ENCODE data around the gene EYA4. TPM values are rescaled to one million over a fixed set of nuclear protein-coding genes. Genes with fewer than 3 reads are reported as not detected.
A peak's percentile ranks its signal among the peaks of the same experiment; 100 is the strongest.

The EYA4 gene
- total RNA-seq, 1 donor from 2014 or later = 21.4 TPM

- Mint-ChIP-seq H3K36me3 (peaks cover 11% of the 10 kb centered on the region), H3K9me3 (no peaks in the 10 kb centered on the region), H3K27me3 (ENCODE audit: low read depth) (no peaks in the 10 kb centered on the region), H3K4me3 (no peak overlapping the region), H3K4me1 (peaks cover 58% of the 10 kb centered on the region), H3K27ac (peak overlapping the region; percentile 90)
- peak in 1 of 2 experiments; percentile 46 for DNase-seq (ENCODE audit: low spot score in 2 of 2, unreplicated experiment in 2 of 2)
- no peak for TF ChIP-seq CTCF (IDR thresholded peaks at IDR 0.05; ENCODE audit: unreplicated experiment)
Measured at GRCh38 chr6:133502441-133503335, 261.5 kb downstream of the EYA4 start.

DNA sequence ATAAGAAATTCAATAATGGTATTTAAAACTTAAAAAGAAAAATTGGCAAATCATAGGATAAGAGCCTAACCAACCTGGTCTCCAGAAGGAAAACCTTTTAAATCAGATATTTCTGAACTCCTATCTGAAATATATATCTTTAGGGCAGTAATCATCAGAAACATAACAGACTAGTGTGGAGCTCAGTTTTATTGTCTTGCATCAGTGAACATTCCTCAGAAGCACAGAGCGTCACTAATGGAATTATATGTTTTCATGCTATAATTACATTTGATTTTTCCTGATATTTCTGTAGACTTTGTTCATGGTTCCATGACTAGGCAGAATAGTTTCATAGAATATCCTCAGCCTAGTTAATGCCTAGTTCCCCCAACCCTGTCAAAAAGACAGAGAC, 262.2 kb downstream of the EYA4 start:
- DNase-seq (ENCODE audit: low spot score in 2 of 2, unreplicated experiment in 2 of 2) = no peak
- peak overlapping the region; percentile 90 for H3K27ac Mint-ChIP-seq
- TF ChIP-seq CTCF (IDR thresholded peaks at IDR 0.05; ENCODE audit: unreplicated experiment) = no peak

GRCh38 chr6:133504158-133504557, 263.0 kb downstream of the EYA4 start:
- Mint-ChIP-seq H3K4me3 (no peak overlapping the region), H3K36me3 (peaks cover 11% of the 10 kb centered on the region), H3K4me1 (peaks cover 63% of the 10 kb centered on the region), H3K9me3 (no peaks in the 10 kb centered on the region), H3K27me3 (ENCODE audit: low read depth) (no peaks in the 10 kb centered on the region), H3K27ac (peak overlapping the region; percentile 88)
- DNase-seq (ENCODE audit: low spot score in 2 of 2, unreplicated experiment in 2 of 2) = no peak
- TF ChIP-seq CTCF (IDR thresholded peaks at IDR 0.05; ENCODE audit: unreplicated experiment) = no peak

More for the DNA sequence above, 262.2 kb downstream of the EYA4 start:
- Mint-ChIP-seq H3K27me3 (ENCODE audit: low read depth) (no peaks in the 10 kb centered on the region), H3K4me1 (peaks cover 56% of the 10 kb centered on the region), H3K9me3 (no peaks in the 10 kb centered on the region), H3K36me3 (peaks cover 11% of the 10 kb centered on the region), H3K4me3 (no peak overlapping the region)

GRCh38 chr6:133504761-133505160, 263.6 kb downstream of the EYA4 start:
- H3K27me3 Mint-ChIP-seq (ENCODE audit: low read depth) = no peaks in the 10 kb centered on the region
- H3K27ac Mint-ChIP-seq = peak overlapping the region; percentile 88
- no peak for DNase-seq (ENCODE audit: low spot score in 2 of 2, unreplicated experiment in 2 of 2)
- peaks cover 67% of the 10 kb centered on the region for H3K4me1 Mint-ChIP-seq
- H3K4me3 Mint-ChIP-seq = no peak overlapping the region
- no peak for TF ChIP-seq CTCF (IDR thresholded peaks at IDR 0.05; ENCODE audit: unreplicated experiment)
- H3K36me3 Mint-ChIP-seq = peaks cover 11% of the 10 kb centered on the region
- no peaks in the 10 kb centered on the region for H3K9me3 Mint-ChIP-seq

GRCh38 chr6:133505681-133506080, 264.5 kb downstream of the EYA4 start:
- DNase-seq (ENCODE audit: low spot score in 2 of 2, unreplicated experiment in 2 of 2) = no peak
- H3K4me3 Mint-ChIP-seq = no peak overlapping the region
- H3K27ac Mint-ChIP-seq = peak overlapping the region; percentile 88
- peaks cover 67% of the 10 kb centered on the region for H3K4me1 Mint-ChIP-seq
- H3K9me3 Mint-ChIP-seq = no peaks in the 10 kb centered on the region
- H3K27me3 Mint-ChIP-seq (ENCODE audit: low read depth) = no peaks in the 10 kb centered on the region
- peaks cover 7% of the 10 kb centered on the region for H3K36me3 Mint-ChIP-seq
- no peak for TF ChIP-seq CTCF (IDR thresholded peaks at IDR 0.05; ENCODE audit: unreplicated experiment)
